Activated CD4-positive, CD25-positive, alpha-beta regulatory T cell treated with anti-CD3 and anti-CD28 coated beads, Interleukin-2, amount 50 U/mL, for 16 hours (primary cell): Measurements from ENCODE around the gene NPLOC4.
"Not testable (repeated sequence)": the region's sequence is repeated elsewhere in the genome, so short reads cannot be mapped to it uniquely, and the experiment has no call there.

Source experiments
- DNase-seq: peaks from one replicate; pipeline ENCODE4 v3.0.0-alpha.2; 2020; ENCODE audit warnings: low read depth, low spot score

The NPLOC4 gene

GRCh38 chr17:81584771-81585170 lies 52.1 kb downstream of the NPLOC4 start:
- not testable (repeated sequence) for DNase-seq

GRCh38 chr17:81583589-81584342 lies 53.1 kb downstream of the NPLOC4 start:
- no peak for DNase-seq

- no peak for DNase-seq
Measured at GRCh38 chr17:81582749-81583148, 54.2 kb downstream of the NPLOC4 start.

- DNase-seq = no peak
Measured at GRCh38 chr17:81582341-81582740, 54.6 kb downstream of the NPLOC4 start.

GRCh38 chr17:81581758-81582157 lies 55.2 kb downstream of the NPLOC4 start:
- DNase-seq = no peak

GRCh38 chr17:81580481-81580880 lies 56.4 kb downstream of the NPLOC4 start:
- DNase-seq = no peak

- DNase-seq = no peak
Measured at GRCh38 chr17:81579821-81580321, 57.0 kb downstream of the NPLOC4 start.

- DNase-seq = no peak
Measured at GRCh38 chr17:81579298-81579697, 57.6 kb downstream of the NPLOC4 start.

GRCh38 chr17:81578561-81579225 lies 58.2 kb downstream of the NPLOC4 start:
- DNase-seq = no peak

GRCh38 chr17:81578038-81578441 lies 58.9 kb downstream of the NPLOC4 start:
- DNase-seq = no peak

GRCh38 chr17:81577278-81578000 lies 59.5 kb downstream of the NPLOC4 start:
- DNase-seq = no peak

- no peak for DNase-seq
Measured at GRCh38 chr17:81576621-81577277, 60.2 kb downstream of the NPLOC4 start.

- DNase-seq = no peak
Measured at GRCh38 chr17:81575836-81576235, 61.1 kb downstream of the NPLOC4 start.

- no peak for DNase-seq
Measured at GRCh38 chr17:81574643-81574956, 62.3 kb downstream of the NPLOC4 start.

- DNase-seq = no peak
Measured at GRCh38 chr17:81573794-81574642, 62.9 kb downstream of the NPLOC4 start.

GRCh38 chr17:81572563-81573168 lies 64.2 kb downstream of the NPLOC4 start:
- no peak for DNase-seq

- no peak for DNase-seq
Measured at GRCh38 chr17:81570964-81571363, 65.9 kb downstream of the NPLOC4 start.

- no peak for DNase-seq
Measured at GRCh38 chr17:81569986-81570514, 66.9 kb downstream of the NPLOC4 start.

- no peak for DNase-seq
Measured at GRCh38 chr17:81568416-81568815, 68.5 kb downstream of the NPLOC4 start.

- no peak for DNase-seq
Measured at GRCh38 chr17:81567191-81567590, 69.7 kb downstream of the NPLOC4 start.
